ENCODE data around the gene HIC1. TPM values are rescaled to one million over a fixed set of nuclear protein-coding genes. Genes with fewer than 3 reads are reported as not detected.

The HIC1 gene
- total RNA-seq (2012; rRNA removed) (10.0 and 10.4 TPM in 2 replicates), polyA plus RNA-seq (2012; rRNA removed) (23.0 and 30.9 TPM in 2 replicates), Bru-seq, nascent RNA (percentile 63 among the genes with signal in this experiment), BruChase-seq, experiment 1, labeled RNA remaining after a 6-hour chase (percentile 55 among the genes with signal in this experiment), BruChase-seq, experiment 2, labeled RNA remaining after a 2-hour chase (percentile 73 among the genes with signal in this experiment)
- polyA plus RNA-seq (2012; cell fraction: cytosol; rRNA removed): 17.8 and 60.2 TPM in 2 replicates
- polyA plus RNA-seq (2012; cell fraction: nucleus; rRNA removed; ENCODE audit: low replicate concordance): 69.0 and 122 TPM in 2 replicates
- long read RNA-seq, transcript HIC1-206 (1 exons, 725 nt): minor isoform, 7 of 70 reads
- long read RNA-seq, transcript HIC1-205 (2 exons, 1,134 nt): major isoform, 18 of 70 reads
- long read RNA-seq, partial matches to known transcripts: 0 of 70 reads
- long read RNA-seq, other reads (novel, unspliced or antisense): 45 of 70 reads

DNA sequence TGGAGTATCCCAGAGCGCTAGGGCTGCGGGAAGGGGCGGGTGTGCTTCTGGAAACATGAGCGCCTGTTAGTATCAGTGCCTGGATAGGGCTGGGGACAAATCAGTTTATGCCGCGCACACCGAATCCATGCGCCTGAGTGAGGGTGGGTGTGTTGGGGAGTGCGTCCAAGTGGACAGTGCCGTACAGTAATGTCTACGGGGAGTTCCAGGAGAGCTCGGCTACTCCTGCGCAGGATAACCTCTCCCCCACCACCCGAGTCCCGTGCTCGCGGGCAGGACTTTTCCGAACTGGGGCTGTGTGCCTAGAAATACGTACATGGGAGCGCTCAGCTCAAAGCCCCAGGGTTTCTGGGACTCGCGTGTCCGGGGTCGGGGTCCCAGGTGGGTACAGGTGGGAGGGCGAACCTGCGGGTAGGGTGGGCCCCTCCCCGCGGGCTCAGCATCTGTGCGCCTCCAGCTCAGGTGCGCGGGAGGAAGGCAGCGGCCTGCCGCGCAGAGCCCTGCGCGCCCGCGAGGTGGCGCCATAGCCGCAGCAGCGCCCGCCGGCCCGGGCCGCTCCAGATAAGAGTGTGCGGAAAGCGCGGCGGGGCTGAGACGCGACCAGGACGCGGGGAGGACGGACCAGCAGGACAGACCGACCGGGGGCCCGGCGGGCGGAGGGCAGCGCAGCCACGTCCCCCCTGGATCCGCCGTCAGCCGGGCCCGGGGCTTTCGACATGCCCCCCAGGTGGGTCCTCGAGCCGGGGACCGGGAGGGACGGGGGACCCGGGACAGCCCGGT is at the start of gene HIC1:
TSS of gene HIC1 (plus strand) at position 592 of the 780 bp plus-strand sequence. CDS start 1,588 bp downstream, outside the sequence.
- intact Hi-C loops (cut with micrococcal nuclease): loop anchor here (1.0 to 5.0 kb wide), 4 partner anchors 190 to 298 kb away; partner anchors contain the start of genes SGSM2 and TSR1
- Histone ChIP-seq H4K5ac (ENCODE audit: low read depth, low read length) (no peak within 1 kb of the TSS), H3K14ac (replicated peaks; ENCODE audit: low read depth, low read length) (peak within 1 kb of the TSS; percentile 68), H3K36me3 (ENCODE audit: control insufficient read depth, insufficient read depth, low read length) (peaks cover 26% of the 10 kb centered on the region), H2AK5ac (ENCODE audit: low read depth, low read length) (no peak within 1 kb of the TSS; the same call in none of the 2 replicates), H3K56ac (ENCODE audit: extremely low read depth, insufficient read depth, low read length) (peak within 1 kb of the TSS; percentile 41; the same call in 1 of the 2 replicates), H2BK5ac (ENCODE audit: low read depth, low read length, poor library complexity, severe bottlenecking) (peak within 1 kb of the TSS; percentile 95), H3K27ac (ENCODE audit: insufficient read depth, low read length) (peak within 1 kb of the TSS; percentile 98), H2BK20ac (ENCODE audit: low read depth, low read length) (no peak within 1 kb of the TSS), H2AFZ (replicated peaks; ENCODE audit: low read length, poor library complexity) (peak within 1 kb of the TSS; percentile 89), H3K9ac (ENCODE audit: low read depth, low read length) (peak within 1 kb of the TSS; percentile 96), H4K8ac (ENCODE audit: low read depth in 2 of 2, low read length in 2 of 2) (peak within 1 kb of the TSS in 1 of 2 experiments; percentile 35; a peak in 1 of 4 replicates), H3K4me2 (ENCODE audit: low read depth, low read length) (peak within 1 kb of the TSS; percentile 78), H3K4ac (ENCODE audit: low read depth, low read length) (peak within 1 kb of the TSS; percentile 73), H3K23ac (ENCODE audit: low read depth, low read length) (peak within 1 kb of the TSS; percentile 75; the same call in 1 of the 2 replicates), H3K27me3 (ENCODE audit: control insufficient read depth, insufficient read depth, low read length) (no peaks in the 10 kb centered on the region), H2AK9ac (replicated peaks; ENCODE audit: low read depth, low read length, poor library complexity) (peak within 1 kb of the TSS; percentile 99), H2BK120ac (ENCODE audit: low read depth, low read length) (peak within 1 kb of the TSS; percentile 48), H3K79me1 (ENCODE audit: low read depth in 1 of 2, low read length in 2 of 2) (peaks cover 0 to 20% of the 10 kb centered on the region in 2 experiments; a peak in 1 of 4 replicates), H4K91ac (ENCODE audit: insufficient read depth, low read depth, low read length) (peak within 1 kb of the TSS; percentile 55), H2BK15ac (ENCODE audit: low read depth, low read length) (0 out of 3 replicates have a peak within 1 kb of the TSS, but pooled peaks have one; percentile 54), H3K18ac (ENCODE audit: low read depth, low read length) (peak within 1 kb of the TSS; percentile 2; the same call in 1 of the 2 replicates), H4K20me1 (ENCODE audit: insufficient read depth, low read length) (peaks cover 30% of the 10 kb centered on the region), H3K9me3 (ENCODE audit: control insufficient read depth, insufficient read depth, low read length) (no peaks in the 10 kb centered on the region), H3K9me1 (ENCODE audit: insufficient read depth, low read length) (no peaks in the 10 kb centered on the region), H3K4me3 (ENCODE audit: insufficient read depth, low read depth, low read length) (peak within 1 kb of the TSS; percentile 75), H3K4me1 (ENCODE audit: control insufficient read depth, insufficient read depth, low read length) (peaks cover 18% of the 10 kb centered on the region)
- WGBS, 2 experiments (ENCODE audit: extremely low coverage in 2 of 2, insufficient read length in 1 of 2): 0% methylated on average over 29 of the region's 72 CpGs; no CpG with 5 or more reads in 1 of the 2 experiments
- POLR2A ChIA-PET (ENCODE audit: unreplicated experiment): interaction anchor here (0.6 to 1.3 kb wide), 4 partner anchors 167 to 567 kb away, joined by 3 to 17 read pairs (median 4); partner anchors contain the start of gene SRR
- DNase-seq: peak; percentile 73
- CTCF ChIA-PET: interaction anchor here (0.6 to 6.3 kb wide), 15 partner anchors 12 to 390 kb away, joined by 3 to 57 read pairs (median 4); partner anchors contain the start of gene TSR1
- in situ Hi-C loops (cut with MboI; ENCODE audit: low sequenced_read_pairs): no loop called here
- dilution Hi-C loops (cut with HindIII; ENCODE audit: low sequenced_read_pairs, unreplicated experiment): no loop called here
- no TSS peak for BruUV-seq (replicated peaks)
- ATAC-seq (ENCODE audit: low read depth): peak; percentile 51
- peak; percentile 89 for TF ChIP-seq RAD21 (IDR thresholded peaks at IDR 0.05; ENCODE audit: low read length)
- no peak for TF ChIP-seq ELK1 (IDR thresholded peaks at IDR 0.05; ENCODE audit: borderline replicate concordance, low read depth, low read length)
- TF ChIP-seq, protein P1, sequence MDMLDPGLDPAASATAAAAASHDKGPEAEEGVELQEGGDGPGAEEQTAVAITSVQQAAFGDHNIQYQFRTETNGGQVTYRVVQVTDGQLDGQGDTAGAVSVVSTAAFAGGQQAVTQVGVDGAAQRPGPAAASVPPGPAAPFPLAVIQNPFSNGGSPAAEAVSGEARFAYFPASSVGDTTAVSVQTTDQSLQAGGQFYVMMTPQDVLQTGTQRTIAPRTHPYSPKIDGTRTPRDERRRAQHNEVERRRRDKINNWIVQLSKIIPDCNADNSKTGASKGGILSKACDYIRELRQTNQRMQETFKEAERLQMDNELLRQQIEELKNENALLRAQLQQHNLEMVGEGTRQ (IDR thresholded peaks at IDR 0.05; ENCODE audit: low read depth, low read length): no peak
- 0 out of 2 replicates have a peak, but pooled peaks have one; percentile 8 for TF ChIP-seq FOS (IDR thresholded peaks at IDR 0.05; ENCODE audit: low read depth, low read length)
- peak; percentile 93 for TF ChIP-seq CTCF (conservative IDR thresholded peaks at IDR 0.05; ENCODE audit: low read depth, low read length)
- peak; percentile 98 for TF ChIP-seq POLR2A (IDR thresholded peaks at IDR 0.05; ENCODE audit: low read depth, low read length)
- no peak for TF ChIP-seq MAFK (IDR thresholded peaks at IDR 0.05; ENCODE audit: low read depth, low read length)
- TF ChIP-seq MAZ (IDR thresholded peaks at IDR 0.05; ENCODE audit: borderline replicate concordance, low read depth, low read length): peak; percentile 54; the same call in 1 of the 2 replicates
- TF ChIP-seq RCOR1 (IDR thresholded peaks at IDR 0.05; ENCODE audit: insufficient replicate concordance, low read length): no peak
- TF ChIP-seq CHD1 (IDR thresholded peaks at IDR 0.05; ENCODE audit: low read depth, low read length): no peak
